Measurements from ENCODE around the gene SLC5A11. TPM values are rescaled to one million over a fixed set of nuclear protein-coding genes. Genes with fewer than 3 reads are reported as not detected.
"Not testable (repeated sequence)": the region's sequence is repeated elsewhere in the genome, so short reads cannot be mapped to it uniquely, and the experiment has no call there.

SLC5A11 gene
- total and polyA plus RNA-seq, 2 donors = 0.09 to 0.14 TPM

GRCh38 chr16:24853169-24853824 is 7.5 kb downstream of the SLC5A11 start:
- Histone ChIP-seq H3K9me3 (ENCODE audit: control insufficient read depth in 2 of 2, insufficient read depth in 1 of 2, low read length in 1 of 2) (no peaks in the 10 kb centered on the region), H3K4me1 (ENCODE audit: control insufficient read depth in 2 of 2, insufficient read depth in 2 of 2, low read length in 2 of 2) (no peaks in the 10 kb centered on the region), H3K36me3 (ENCODE audit: control insufficient read depth in 2 of 2, insufficient read depth in 2 of 2, low read length in 1 of 2) (no peaks in the 10 kb centered on the region), H3K27ac (ENCODE audit: low read depth in 1 of 2, low read length in 1 of 2) (no peak overlapping the region), H3K4me3 (ENCODE audit: low read length in 2 of 2) (no peak overlapping the region), H3K27me3 (ENCODE audit: control insufficient read depth in 2 of 2, insufficient read depth in 1 of 2, low read length in 1 of 2) (no peaks in the 10 kb centered on the region)
- 89% methylated on average over 8 of the region's 8 CpGs for WGBS
- no peak for DNase-seq (ENCODE audit: low read depth in 6 of 9, low spot score in 9 of 9)

DNA sequence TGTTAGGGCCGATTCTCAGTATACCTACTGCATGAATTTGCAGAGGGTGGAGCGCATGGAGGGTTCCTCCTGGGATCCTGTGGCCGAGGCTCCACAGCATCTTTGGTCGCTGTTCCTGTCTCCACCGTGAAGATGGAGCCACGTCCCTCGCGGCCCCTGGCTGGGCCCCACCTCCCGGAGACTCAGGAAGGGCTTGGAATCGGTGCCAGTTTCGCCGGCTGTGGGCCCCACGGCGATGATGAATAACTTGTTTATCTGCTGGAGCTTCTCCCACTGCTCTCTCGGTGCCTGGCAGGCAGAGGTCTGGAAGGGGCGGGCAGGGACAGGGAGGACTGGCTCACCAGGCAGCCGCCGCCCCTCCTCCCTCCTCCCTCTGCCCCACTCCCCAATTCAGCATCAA is 8.1 kb downstream of the SLC5A11 start:
- WGBS = 35% methylated on average over 18 of the region's 18 CpGs
- no peak for DNase-seq (ENCODE audit: low read depth in 6 of 9, low spot score in 9 of 9)

DNA sequence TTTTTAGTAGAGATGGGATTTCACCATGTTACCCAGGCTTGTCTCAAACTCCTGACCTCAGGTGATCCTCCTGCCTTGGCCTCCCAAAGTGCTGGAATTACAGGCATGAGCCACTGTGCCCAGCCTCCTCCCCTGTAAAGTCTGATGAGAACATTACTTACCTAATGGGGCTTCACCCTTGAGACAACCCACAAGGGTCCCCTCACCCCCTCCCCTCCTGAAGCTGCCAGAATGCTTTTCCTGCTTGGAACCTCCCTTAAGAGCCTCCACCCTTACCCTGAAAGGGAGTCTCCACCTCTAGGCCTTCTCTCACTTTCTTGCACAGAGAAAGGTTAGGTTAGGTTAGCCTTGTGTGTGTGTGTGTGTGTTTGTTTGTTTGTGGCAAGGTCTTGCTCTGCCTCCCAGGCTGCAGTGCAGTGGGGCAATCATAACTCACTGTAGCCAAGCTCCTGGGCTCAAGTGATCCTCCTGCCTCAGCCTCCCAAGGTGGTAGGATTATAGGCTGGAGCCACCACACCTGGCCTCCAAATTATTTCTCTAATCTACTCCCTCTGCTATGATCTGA is 8.9 kb downstream of the SLC5A11 start:
- no peak for DNase-seq (ENCODE audit: low read depth in 6 of 9, low spot score in 9 of 9)
- Histone ChIP-seq H3K27me3 (ENCODE audit: control insufficient read depth in 2 of 2, insufficient read depth in 1 of 2, low read length in 1 of 2) (no peaks in the 10 kb centered on the region), H3K9me3 (ENCODE audit: control insufficient read depth in 2 of 2, insufficient read depth in 1 of 2, low read length in 1 of 2) (no peaks in the 10 kb centered on the region), H3K4me3 (ENCODE audit: low read length in 2 of 2) (no peak overlapping the region), H3K27ac (ENCODE audit: low read depth in 1 of 2, low read length in 1 of 2) (no peak overlapping the region), H3K36me3 (ENCODE audit: control insufficient read depth in 2 of 2, insufficient read depth in 2 of 2, low read length in 1 of 2) (no peaks in the 10 kb centered on the region), H3K4me1 (ENCODE audit: control insufficient read depth in 2 of 2, insufficient read depth in 2 of 2, low read length in 2 of 2) (no peaks in the 10 kb centered on the region)

More for the DNA sequence above, 8.1 kb downstream of the SLC5A11 start:
- Histone ChIP-seq H3K27ac (ENCODE audit: low read depth in 1 of 2, low read length in 1 of 2) (no peak overlapping the region), H3K4me1 (ENCODE audit: control insufficient read depth in 2 of 2, insufficient read depth in 2 of 2, low read length in 2 of 2) (no peaks in the 10 kb centered on the region), H3K27me3 (ENCODE audit: control insufficient read depth in 2 of 2, insufficient read depth in 1 of 2, low read length in 1 of 2) (no peaks in the 10 kb centered on the region), H3K36me3 (ENCODE audit: control insufficient read depth in 2 of 2, insufficient read depth in 2 of 2, low read length in 1 of 2) (no peaks in the 10 kb centered on the region), H3K4me3 (ENCODE audit: low read length in 2 of 2) (no peak overlapping the region), H3K9me3 (ENCODE audit: control insufficient read depth in 2 of 2, insufficient read depth in 1 of 2, low read length in 1 of 2) (no peaks in the 10 kb centered on the region)

- WGBS = 82% methylated on average over 5 of the region's 5 CpGs
Measured at GRCh38 chr16:24855678-24856077, 9.9 kb downstream of the SLC5A11 start.

DNA sequence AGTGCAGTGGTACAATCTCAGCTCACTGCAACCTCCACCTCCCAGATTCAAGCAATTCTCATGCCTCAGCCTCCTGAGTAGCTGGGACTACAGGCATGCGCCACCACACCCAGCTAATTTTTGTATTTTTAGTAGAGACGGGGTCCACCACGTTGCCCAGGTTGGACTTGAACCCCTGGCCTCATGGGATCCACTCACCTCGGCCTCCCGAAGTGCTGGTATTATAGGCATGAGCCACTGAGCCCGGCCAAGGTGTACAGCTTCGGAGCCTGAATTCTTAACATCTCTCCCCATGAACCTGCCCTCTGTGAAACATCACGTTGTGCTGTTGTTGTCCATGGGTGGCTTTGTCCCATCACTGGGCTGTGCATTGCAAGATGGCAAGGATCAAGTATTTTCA is 11.1 kb downstream of the SLC5A11 start:
- H3K9me3 ChIP-seq (ENCODE audit: control insufficient read depth in 2 of 2, insufficient read depth in 1 of 2, low read length in 1 of 2); DNase-seq (ENCODE audit: low read depth in 6 of 9, low spot score in 9 of 9); H3K27me3 ChIP-seq (ENCODE audit: control insufficient read depth in 2 of 2, insufficient read depth in 1 of 2, low read length in 1 of 2); H3K4me1 ChIP-seq (ENCODE audit: control insufficient read depth in 2 of 2, insufficient read depth in 2 of 2, low read length in 2 of 2); H3K36me3 ChIP-seq (ENCODE audit: control insufficient read depth in 2 of 2, insufficient read depth in 2 of 2, low read length in 1 of 2); H3K27ac ChIP-seq (ENCODE audit: low read depth in 1 of 2, low read length in 1 of 2); H3K4me3 ChIP-seq (ENCODE audit: low read length in 2 of 2): not testable (repeated sequence)
- WGBS = 89% methylated on average over 8 of the region's 8 CpGs

More at GRCh38 chr16:24855678-24856077, 9.9 kb downstream of the SLC5A11 start:
- Histone ChIP-seq H3K9me3 (ENCODE audit: control insufficient read depth in 2 of 2, insufficient read depth in 1 of 2, low read length in 1 of 2) (no peaks in the 10 kb centered on the region), H3K4me1 (ENCODE audit: control insufficient read depth in 2 of 2, insufficient read depth in 2 of 2, low read length in 2 of 2) (no peaks in the 10 kb centered on the region), H3K27me3 (ENCODE audit: control insufficient read depth in 2 of 2, insufficient read depth in 1 of 2, low read length in 1 of 2) (no peaks in the 10 kb centered on the region), H3K4me3 (ENCODE audit: low read length in 2 of 2) (no peak overlapping the region), H3K27ac (ENCODE audit: low read depth in 1 of 2, low read length in 1 of 2) (no peak overlapping the region), H3K36me3 (ENCODE audit: control insufficient read depth in 2 of 2, insufficient read depth in 2 of 2, low read length in 1 of 2) (no peaks in the 10 kb centered on the region)
- no peak for DNase-seq (ENCODE audit: low read depth in 6 of 9, low spot score in 9 of 9)

- Histone ChIP-seq H3K36me3 (ENCODE audit: control insufficient read depth in 2 of 2, insufficient read depth in 2 of 2, low read length in 1 of 2) (no peaks in the 10 kb centered on the region), H3K4me3 (ENCODE audit: low read length in 2 of 2) (no peak overlapping the region), H3K27me3 (ENCODE audit: control insufficient read depth in 2 of 2, insufficient read depth in 1 of 2, low read length in 1 of 2) (no peaks in the 10 kb centered on the region), H3K9me3 (ENCODE audit: control insufficient read depth in 2 of 2, insufficient read depth in 1 of 2, low read length in 1 of 2) (no peaks in the 10 kb centered on the region), H3K4me1 (ENCODE audit: control insufficient read depth in 2 of 2, insufficient read depth in 2 of 2, low read length in 2 of 2) (no peaks in the 10 kb centered on the region), H3K27ac (ENCODE audit: low read depth in 1 of 2, low read length in 1 of 2) (no peak overlapping the region)
- peak; percentile 8 to 63 (median 41) for DNase-seq (ENCODE audit: low read depth in 6 of 9, low spot score in 9 of 9)
- WGBS = 28% methylated on average over 9 of the region's 9 CpGs
Measured at GRCh38 chr16:24858219-24859041, 12.7 kb downstream of the SLC5A11 start.

- Histone ChIP-seq H3K27me3 (ENCODE audit: control insufficient read depth in 2 of 2, insufficient read depth in 1 of 2, low read length in 1 of 2) (no peaks in the 10 kb centered on the region), H3K4me3 (ENCODE audit: low read length in 2 of 2) (no peak overlapping the region), H3K9me3 (ENCODE audit: control insufficient read depth in 2 of 2, insufficient read depth in 1 of 2, low read length in 1 of 2) (no peaks in the 10 kb centered on the region), H3K36me3 (ENCODE audit: control insufficient read depth in 2 of 2, insufficient read depth in 2 of 2, low read length in 1 of 2) (no peaks in the 10 kb centered on the region), H3K27ac (ENCODE audit: low read depth in 1 of 2, low read length in 1 of 2) (no peak overlapping the region), H3K4me1 (ENCODE audit: control insufficient read depth in 2 of 2, insufficient read depth in 2 of 2, low read length in 2 of 2) (no peaks in the 10 kb centered on the region)
- WGBS = 94% methylated on average over 1 of the region's 1 CpG
- DNase-seq (ENCODE audit: low read depth in 6 of 9, low spot score in 9 of 9) = no peak
Measured at GRCh38 chr16:24861461-24861860, 15.7 kb downstream of the SLC5A11 start.

DNA sequence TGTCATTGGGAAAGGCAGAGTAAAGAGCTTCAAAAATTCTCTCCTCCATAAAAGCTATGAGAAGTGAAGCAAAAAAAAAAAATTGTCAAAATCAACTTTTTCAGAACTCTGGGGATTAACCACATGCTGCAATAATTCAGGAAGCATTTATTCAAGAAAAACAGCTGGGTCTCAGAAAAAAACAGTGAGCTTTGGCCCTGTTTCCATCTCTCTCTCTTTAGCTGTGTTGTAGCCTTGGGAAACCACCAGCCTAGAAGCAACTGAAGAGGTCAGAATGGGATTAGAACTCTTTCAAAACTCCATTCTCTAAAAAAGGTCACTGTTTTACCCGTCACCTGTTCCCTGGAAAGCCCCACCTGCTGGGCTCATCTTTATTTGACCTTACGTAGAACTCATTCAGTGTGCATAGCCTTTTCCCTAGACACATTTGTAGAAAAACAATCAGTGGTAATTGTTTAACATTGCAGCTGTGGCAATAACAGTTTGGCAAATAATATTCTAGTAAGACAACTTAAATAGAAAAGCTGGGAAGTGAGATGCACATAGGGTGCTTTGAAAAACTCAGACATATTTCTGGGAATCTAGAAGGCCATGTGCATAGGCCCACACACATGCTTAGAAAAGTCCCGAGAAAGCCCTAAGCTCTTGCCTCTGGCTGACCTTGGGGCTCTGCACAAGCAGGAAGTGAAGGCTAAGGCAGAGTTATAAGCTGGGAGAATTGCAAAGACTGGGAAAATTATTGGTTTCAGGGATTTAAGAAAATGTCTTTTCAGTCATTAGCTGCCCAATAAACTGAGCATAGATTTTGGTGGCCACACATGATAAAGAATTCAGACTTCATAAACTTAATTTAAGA is 18.0 kb downstream of the SLC5A11 start:
- Histone ChIP-seq H3K36me3 (ENCODE audit: control insufficient read depth in 2 of 2, insufficient read depth in 2 of 2, low read length in 1 of 2) (no peaks in the 10 kb centered on the region), H3K9me3 (ENCODE audit: control insufficient read depth in 2 of 2, insufficient read depth in 1 of 2, low read length in 1 of 2) (no peaks in the 10 kb centered on the region), H3K27me3 (ENCODE audit: control insufficient read depth in 2 of 2, insufficient read depth in 1 of 2, low read length in 1 of 2) (no peaks in the 10 kb centered on the region), H3K4me3 (ENCODE audit: low read length in 2 of 2) (no peak overlapping the region), H3K4me1 (ENCODE audit: control insufficient read depth in 2 of 2, insufficient read depth in 2 of 2, low read length in 2 of 2) (no peaks in the 10 kb centered on the region), H3K27ac (ENCODE audit: low read depth in 1 of 2, low read length in 1 of 2) (no peak overlapping the region)
- no peak for DNase-seq (ENCODE audit: low read depth in 6 of 9, low spot score in 9 of 9)
- WGBS = 95% methylated on average over 3 of the region's 3 CpGs

Data from thymus (tissue), 11 donors.